ENCODE data around the gene PLXNA4. TPM values are rescaled to one million over a fixed set of nuclear protein-coding genes. Genes with fewer than 3 reads are reported as not detected.

PLXNA4 gene
- total RNA-seq, 2 experiments from 2014 or later: 16.5 to 20.5 TPM

- H3K27me3 Mint-ChIP-seq: peaks cover 69% of the 10 kb centered on the region
- H3K9me3 Mint-ChIP-seq: no peaks in the 10 kb centered on the region
- no peak overlapping the region for H3K4me3 Mint-ChIP-seq
- H3K4me1 Mint-ChIP-seq: peaks cover 33% of the 10 kb centered on the region
- ATAC-seq (ENCODE audit: low read depth) (no peak), DNase-seq (no peak)
- H3K36me3 Mint-ChIP-seq: peaks cover 45% of the 10 kb centered on the region
- POLR2A ChIA-PET: no interaction called here
- H3K27ac Mint-ChIP-seq: no peak overlapping the region
These were observed 6.2 kb downstream of the PLXNA4 start for GRCh38 chr7:132569884-132570614.

- no peak for ATAC-seq (ENCODE audit: low read depth)
- Mint-ChIP-seq H3K4me1 (peaks cover 25% of the 10 kb centered on the region), H3K4me3 (no peak overlapping the region), H3K27me3 (peaks cover 70% of the 10 kb centered on the region), H3K27ac (no peak overlapping the region), H3K36me3 (peaks cover 51% of the 10 kb centered on the region), H3K9me3 (no peaks in the 10 kb centered on the region)
- no peak for DNase-seq
- POLR2A ChIA-PET: no interaction called here
These were observed 7.3 kb downstream of the PLXNA4 start for GRCh38 chr7:132568962-132569361.

GRCh38 chr7:132565885-132566284 is 10.4 kb downstream of the PLXNA4 start:
- Mint-ChIP-seq H3K27me3 (peaks cover 53% of the 10 kb centered on the region), H3K4me3 (no peak overlapping the region), H3K36me3 (peaks cover 32% of the 10 kb centered on the region), H3K27ac (no peak overlapping the region), H3K9me3 (no peaks in the 10 kb centered on the region), H3K4me1 (peaks cover 8% of the 10 kb centered on the region)
- no peak for ATAC-seq (ENCODE audit: low read depth)
- DNase-seq: no peak
- POLR2A ChIA-PET: no interaction called here

GRCh38 chr7:132565441-132565840 is 10.8 kb downstream of the PLXNA4 start:
- H3K27me3 Mint-ChIP-seq: peaks cover 53% of the 10 kb centered on the region
- DNase-seq: no peak
- POLR2A ChIA-PET: no interaction called here
- H3K27ac Mint-ChIP-seq: no peak overlapping the region
- no peak overlapping the region for H3K4me3 Mint-ChIP-seq
- no peak for ATAC-seq (ENCODE audit: low read depth)
- peaks cover 32% of the 10 kb centered on the region for H3K36me3 Mint-ChIP-seq
- no peaks in the 10 kb centered on the region for H3K9me3 Mint-ChIP-seq
- peaks cover 6% of the 10 kb centered on the region for H3K4me1 Mint-ChIP-seq

GRCh38 chr7:132564849-132565248 is 11.4 kb downstream of the PLXNA4 start:
- no peak overlapping the region for H3K4me3 Mint-ChIP-seq

GRCh38 chr7:132564090-132564489 is 12.2 kb downstream of the PLXNA4 start:
- H3K4me3 Mint-ChIP-seq: no peak overlapping the region
- no peak overlapping the region for H3K27ac Mint-ChIP-seq
- no peak for ATAC-seq (ENCODE audit: low read depth)
- H3K4me1 Mint-ChIP-seq: peaks cover 2% of the 10 kb centered on the region
- POLR2A ChIA-PET: no interaction called here
- H3K36me3 Mint-ChIP-seq: peaks cover 32% of the 10 kb centered on the region
- H3K9me3 Mint-ChIP-seq: no peaks in the 10 kb centered on the region
- DNase-seq: no peak
- peaks cover 51% of the 10 kb centered on the region for H3K27me3 Mint-ChIP-seq

More at GRCh38 chr7:132564849-132565248, 11.4 kb downstream of the PLXNA4 start:
- DNase-seq (no peak), ATAC-seq (ENCODE audit: low read depth) (no peak)
- Mint-ChIP-seq H3K27ac (no peak overlapping the region), H3K27me3 (peaks cover 51% of the 10 kb centered on the region), H3K36me3 (peaks cover 29% of the 10 kb centered on the region), H3K4me1 (peaks cover 1% of the 10 kb centered on the region), H3K9me3 (no peaks in the 10 kb centered on the region)
- POLR2A ChIA-PET: no interaction called here

GRCh38 chr7:132562690-132563089 is 13.6 kb downstream of the PLXNA4 start:
- Mint-ChIP-seq H3K9me3 (no peaks in the 10 kb centered on the region), H3K36me3 (peaks cover 32% of the 10 kb centered on the region), H3K27ac (no peak overlapping the region), H3K27me3 (peaks cover 47% of the 10 kb centered on the region), H3K4me1 (peaks cover 10% of the 10 kb centered on the region), H3K4me3 (no peak overlapping the region)
- no peak for DNase-seq
- POLR2A ChIA-PET: no interaction called here
- no peak for ATAC-seq (ENCODE audit: low read depth)

GRCh38 chr7:132561763-132562162 is 14.5 kb downstream of the PLXNA4 start:
- H3K4me1 Mint-ChIP-seq: peaks cover 17% of the 10 kb centered on the region
- H3K36me3 Mint-ChIP-seq: peaks cover 35% of the 10 kb centered on the region
- POLR2A ChIA-PET: no interaction called here
- H3K9me3 Mint-ChIP-seq: no peaks in the 10 kb centered on the region
- H3K27ac Mint-ChIP-seq: no peak overlapping the region
- no peak for ATAC-seq (ENCODE audit: low read depth)
- no peak overlapping the region for H3K4me3 Mint-ChIP-seq
- DNase-seq: no peak
- peaks cover 38% of the 10 kb centered on the region for H3K27me3 Mint-ChIP-seq

- no peak overlapping the region for H3K4me3 Mint-ChIP-seq
- H3K27me3 Mint-ChIP-seq: peaks cover 34% of the 10 kb centered on the region
- H3K9me3 Mint-ChIP-seq: no peaks in the 10 kb centered on the region
- peaks cover 25% of the 10 kb centered on the region for H3K4me1 Mint-ChIP-seq
- no peak overlapping the region for H3K27ac Mint-ChIP-seq
- DNase-seq: no peak
- ATAC-seq (ENCODE audit: low read depth): peak; percentile 35
- POLR2A ChIA-PET: no interaction called here
- peaks cover 34% of the 10 kb centered on the region for H3K36me3 Mint-ChIP-seq
These were observed 15.3 kb downstream of the PLXNA4 start for GRCh38 chr7:132560825-132561529.

- peaks cover 32% of the 10 kb centered on the region for H3K27me3 Mint-ChIP-seq
These were observed 16.2 kb downstream of the PLXNA4 start for GRCh38 chr7:132560105-132560504.

GRCh38 chr7:132558815-132559214 is 17.5 kb downstream of the PLXNA4 start:
- H3K27me3 Mint-ChIP-seq: peaks cover 19% of the 10 kb centered on the region
- peaks cover 2% of the 10 kb centered on the region for H3K9me3 Mint-ChIP-seq
- H3K36me3 Mint-ChIP-seq: peaks cover 40% of the 10 kb centered on the region
- no peak for ATAC-seq (ENCODE audit: low read depth)
- no peak for DNase-seq
- no peak overlapping the region for H3K4me3 Mint-ChIP-seq
- H3K27ac Mint-ChIP-seq: no peak overlapping the region
- POLR2A ChIA-PET: no interaction called here
- peaks cover 31% of the 10 kb centered on the region for H3K4me1 Mint-ChIP-seq

More at GRCh38 chr7:132560105-132560504, 16.2 kb downstream of the PLXNA4 start:
- Mint-ChIP-seq H3K27ac (no peak overlapping the region), H3K9me3 (no peaks in the 10 kb centered on the region), H3K4me3 (no peak overlapping the region), H3K36me3 (peaks cover 37% of the 10 kb centered on the region), H3K4me1 (peaks cover 31% of the 10 kb centered on the region)
- POLR2A ChIA-PET: no interaction called here
- ATAC-seq (ENCODE audit: low read depth) (no peak), DNase-seq (no peak)

GRCh38 chr7:132557489-132558044 is 18.7 kb downstream of the PLXNA4 start:
- Mint-ChIP-seq H3K27ac (peak overlapping the region; percentile 28), H3K27me3 (peaks cover 14% of the 10 kb centered on the region), H3K4me1 (peaks cover 37% of the 10 kb centered on the region), H3K9me3 (peaks cover 6% of the 10 kb centered on the region), H3K4me3 (peak overlapping the region; percentile 56), H3K36me3 (peaks cover 52% of the 10 kb centered on the region)
- DNase-seq (no peak), ATAC-seq (ENCODE audit: low read depth) (peak; percentile 31)
- POLR2A ChIA-PET: interaction anchor here (1.0 to 1.6 kb wide), 3 partner anchors 14 to 112 kb away, joined by 3 to 5 read pairs (median 4); no protein-coding TSS in a partner anchor

- H3K27ac Mint-ChIP-seq: no peak overlapping the region
- POLR2A ChIA-PET: no interaction called here
- peaks cover 5% of the 10 kb centered on the region for H3K27me3 Mint-ChIP-seq
- no peak for ATAC-seq (ENCODE audit: low read depth)
- H3K9me3 Mint-ChIP-seq: peaks cover 18% of the 10 kb centered on the region
- no peak overlapping the region for H3K4me3 Mint-ChIP-seq
- peaks cover 39% of the 10 kb centered on the region for H3K4me1 Mint-ChIP-seq
- peaks cover 68% of the 10 kb centered on the region for H3K36me3 Mint-ChIP-seq
- no peak for DNase-seq
These were observed 21.8 kb downstream of the PLXNA4 start for GRCh38 chr7:132554446-132554845.
